GM23248 (cell line): ENCODE data around the gene PRIMA1. TPM values are rescaled to one million over a fixed set of nuclear protein-coding genes. Genes with fewer than 3 reads are reported as not detected.

Experiments
- DNase-seq: peaks from one replicate; pipeline ENCODE4 v3.0.0-alpha.2; 2015
- H2AFZ ChIP-seq: fragments of 200-600 bp; sonication (generic); 2 replicates; pipeline ENCODE4 v1.6.1; 2016; ENCODE audit warnings: antibody characterized with exemption
- H3F3A ChIP-seq: fragments of 200-600 bp; sonication (generic); 2 replicates; pipeline ENCODE4 v1.6.1; 2016; ENCODE audit warnings: mild to moderate bottlenecking, antibody characterized with exemption, mixed run types; ENCODE audit not compliant: insufficient read depth
- H3K27ac ChIP-seq: fragments of 200-600 bp; sonication (generic); 2 replicates; pipeline ENCODE4 v1.5.1; 2016; ENCODE audit warnings: mild to moderate bottlenecking
- H3K27me3 ChIP-seq: fragments of 200-600 bp; sonication (generic); replicated peaks from 2 replicates; pipeline ENCODE4 v1.6.1; 2016; ENCODE audit warnings: mild to moderate bottlenecking; ENCODE audit not compliant: insufficient read depth
- H3K36me3 ChIP-seq: fragments of 200-600 bp; sonication (generic); 2 replicates; pipeline ENCODE4 v1.6.1; 2016; ENCODE audit warnings: low read depth, mild to moderate bottlenecking
- H3K4me1 ChIP-seq: fragments of 200-600 bp; sonication (generic); 2 replicates; pipeline ENCODE4 v1.6.1; 2016; ENCODE audit warnings: mild to moderate bottlenecking; ENCODE audit not compliant: insufficient read depth
- H3K4me2 ChIP-seq: fragments of 200-600 bp; sonication (generic); one replicate; pipeline ENCODE4 v1.6.1; 2016; ENCODE audit warnings: mild to moderate bottlenecking; ENCODE audit not compliant: unreplicated experiment
- H3K4me3 ChIP-seq: fragments of 200-600 bp; sonication (generic); 2 replicates; pipeline ENCODE4 v1.5.1; 2016; ENCODE audit warnings: mild to moderate bottlenecking
- H3K79me2 ChIP-seq: fragments of 200-600 bp; sonication (generic); 2 replicates; pipeline ENCODE4 v1.6.1; 2016; ENCODE audit warnings: mild to moderate bottlenecking; ENCODE audit not compliant: insufficient read depth
- H3K9ac ChIP-seq: fragments of 200-600 bp; sonication (generic); 2 replicates; pipeline ENCODE4 v1.6.1; 2016; ENCODE audit warnings: mild to moderate bottlenecking
- H3K9me2 ChIP-seq: fragments of 200-600 bp; sonication (generic); 2 replicates; pipeline ENCODE4 v1.6.1; 2016; ENCODE audit warnings: mixed run types, mild to moderate bottlenecking, moderate library complexity; ENCODE audit not compliant: insufficient read depth
- H3K9me3 ChIP-seq: fragments of 200-600 bp; sonication (generic); one replicate; pipeline ENCODE4 v1.6.1; 2017; ENCODE audit warnings: low read depth
- H4K20me1 ChIP-seq: fragments of 200-600 bp; sonication (generic); 2 replicates; pipeline ENCODE4 v1.6.0; 2016; ENCODE audit not compliant: insufficient read depth
- EZH2 ChIP-seq: fragments of 200-600 bp; sonication (generic); IDR thresholded peaks from 2 replicates; pipeline ENCODE4 v1.6.1; 2018; ENCODE audit warnings: antibody characterized with exemption, mild to moderate bottlenecking; ENCODE audit not compliant: insufficient read depth, poor library complexity, severe bottlenecking
- EZH2phosphoT487 ChIP-seq: fragments of 200-600 bp; sonication (generic); IDR thresholded peaks from 2 replicates; pipeline ENCODE4 v1.6.1; 2018; ENCODE audit warnings: antibody characterized with exemption, moderate library complexity, mild to moderate bottlenecking, low read depth; ENCODE audit not compliant: insufficient read depth
- WGBS, 2 experiments: methylation state at CpG; one replicate each; pipeline ENCODE4 v1.1.6; 2015 to 2017; ENCODE audit warnings: low lambda C conversion rate in 2 of 2, low coverage in 1 of 2; ENCODE audit errors: missing lambda C conversion rate in 2 of 2; 5-methylcytosine and 5-hydroxymethylcytosine counted together
- in situ Hi-C: fragments of 300-500 bp; cut with MboI; formaldehyde crosslinking; loops from 2 replicates; pipeline ENCODE4 v1.15.0; 2020
- polyA plus RNA-seq: library from polyadenylated mRNA; unstranded; fragments of >200 nt; fragmentation: Nextera tagmentation; extraction: Ambion mirVana; gene quantifications from 2 replicates; pipeline ENCODE4 v1.2.1, GENCODE V29; 2016
- total RNA-seq: library from RNA; depleted of rRNA; stranded (reverse); fragments of >200 nt; shearing (Covaris generic); gene quantifications from 2 replicates; pipeline ENCODE4 v1.2.3, GENCODE V29; 2014

PRIMA1 gene
- total and polyA plus RNA-seq, 2 experiments from 2014 or later: 0.43 TPM; not detected in 1

DNA sequence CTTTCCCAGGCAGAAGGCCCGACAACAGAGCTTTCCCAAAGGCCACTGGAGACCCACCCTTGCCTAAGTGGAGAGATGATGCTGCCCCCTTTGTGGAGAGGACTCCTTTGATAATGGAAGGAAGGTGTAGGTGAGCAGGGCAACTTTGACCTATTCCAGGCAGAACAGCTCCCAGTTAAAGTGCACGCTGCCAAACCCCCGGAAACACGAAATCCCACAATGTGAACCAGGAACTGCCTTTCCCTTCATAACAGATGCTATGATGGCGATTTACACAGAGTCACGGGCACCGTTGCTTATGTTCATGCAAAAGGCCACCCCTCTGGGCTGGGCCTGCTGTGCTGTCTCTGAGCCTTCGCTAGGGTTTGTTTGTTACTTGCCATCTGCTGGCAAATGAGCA, 34.6 kb downstream of the PRIMA1 start:
- Histone ChIP-seq H2AFZ (no peak overlapping the region), H3K9me3 (no peaks in the 10 kb centered on the region), H3K9me2 (no peaks in the 10 kb centered on the region), H3K9ac (no peak overlapping the region), H3K79me2 (no peaks in the 10 kb centered on the region), H3K4me1 (no peaks in the 10 kb centered on the region), H4K20me1 (no peaks in the 10 kb centered on the region), H3K4me3 (no peak overlapping the region), H3K27me3 (no peaks in the 10 kb centered on the region), H3K4me2 (no peak overlapping the region), H3K27ac (no peak overlapping the region), H3K36me3 (no peaks in the 10 kb centered on the region), H3F3A (no peaks in the 10 kb centered on the region)
- TF ChIP-seq EZH2 (no peak), EZH2phosphoT487 (no peak)
- in situ Hi-C loops: no loop called here
- DNase-seq: no peak
- WGBS, 2 experiments: 66 to 68% methylated on average over 8 of the region's 8 CpGs

DNA sequence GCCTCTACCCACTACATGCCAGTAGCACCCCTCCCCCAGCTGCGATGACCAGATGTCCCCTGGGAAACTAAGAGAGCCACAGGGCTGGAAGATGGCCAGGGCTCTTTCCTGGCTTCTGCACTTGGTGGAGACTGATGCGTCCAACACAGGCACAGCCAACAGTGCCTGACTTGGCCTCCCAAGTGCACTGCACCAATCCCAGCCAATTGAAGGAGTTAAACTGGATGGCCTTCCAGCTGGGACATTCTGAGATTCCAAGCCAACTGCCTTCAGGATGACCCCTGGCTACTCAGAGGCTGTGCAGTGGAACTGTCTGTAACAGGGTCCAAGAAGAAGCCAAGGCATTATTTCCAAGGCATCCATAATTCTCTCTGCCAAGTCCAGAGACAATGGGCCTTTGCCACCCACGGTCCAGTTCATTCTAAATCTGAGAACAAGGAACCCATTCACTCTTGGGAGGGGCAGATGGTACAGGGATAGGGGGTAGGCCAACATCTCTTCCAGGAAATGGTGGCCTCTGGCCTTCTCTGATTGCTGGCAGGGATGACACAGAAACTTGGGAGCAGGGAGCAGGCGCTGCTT, 35.2 kb downstream of the PRIMA1 start:
- no peaks in the 10 kb centered on the region for H3K9me2 ChIP-seq
- H3K4me1 ChIP-seq: no peaks in the 10 kb centered on the region
- H3K27ac ChIP-seq: no peak overlapping the region
- in situ Hi-C loops: no loop called here
- no peaks in the 10 kb centered on the region for H3K36me3 ChIP-seq
- H4K20me1 ChIP-seq: no peaks in the 10 kb centered on the region
- no peaks in the 10 kb centered on the region for H3K79me2 ChIP-seq
- no peaks in the 10 kb centered on the region for H3F3A ChIP-seq
- no peak overlapping the region for H2AFZ ChIP-seq
- 25 to 50% methylated on average over 4 of the region's 4 CpGs for WGBS, 2 experiments
- H3K4me3 ChIP-seq: no peak overlapping the region
- H3K9me3 ChIP-seq: no peaks in the 10 kb centered on the region
- no peak for DNase-seq
- TF ChIP-seq EZH2 (no peak), EZH2phosphoT487 (no peak)
- no peak overlapping the region for H3K4me2 ChIP-seq
- H3K9ac ChIP-seq: no peak overlapping the region
- no peaks in the 10 kb centered on the region for H3K27me3 ChIP-seq

DNA sequence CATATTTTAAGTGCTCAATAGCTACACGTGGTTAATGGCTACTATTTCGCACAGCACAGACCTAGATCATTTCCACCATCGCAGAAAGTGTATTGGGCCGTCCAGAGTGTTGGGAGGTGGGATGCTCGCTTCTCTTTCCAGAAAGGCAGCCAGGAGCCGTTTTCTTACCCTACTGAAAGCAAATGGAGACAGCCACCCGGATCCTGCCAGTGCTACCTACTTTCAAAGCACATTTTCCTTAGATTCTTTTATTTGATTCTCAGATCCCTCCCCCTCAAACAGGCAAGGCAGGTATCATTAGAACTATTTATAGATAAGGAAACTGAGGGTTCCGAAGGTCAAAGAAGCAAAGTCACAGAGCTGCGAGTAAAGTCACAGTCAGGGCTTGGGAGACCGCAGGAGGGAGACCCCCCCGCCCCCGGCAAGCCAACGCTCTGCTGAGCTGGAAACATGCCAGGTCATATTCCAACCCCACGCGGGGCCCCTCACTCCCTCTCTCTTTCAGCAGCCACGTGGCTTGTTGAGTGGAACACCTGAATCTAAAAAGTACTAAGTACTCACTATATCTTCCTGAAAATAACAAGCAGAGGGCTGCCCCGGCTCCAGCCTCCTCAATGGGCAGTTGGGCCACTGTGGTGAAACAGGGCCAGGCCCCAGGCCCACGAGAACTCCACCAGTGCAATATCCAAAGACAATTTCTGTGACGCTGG, 36.2 kb downstream of the PRIMA1 start:
- no peak overlapping the region for H2AFZ ChIP-seq
- H3F3A ChIP-seq: no peaks in the 10 kb centered on the region
- no peak overlapping the region for H3K27ac ChIP-seq
- H3K9me2 ChIP-seq: no peaks in the 10 kb centered on the region
- DNase-seq: no peak
- 47 to 54% methylated on average over 16 to 19 of the region's 19 CpGs for WGBS, 2 experiments
- H3K9me3 ChIP-seq: no peaks in the 10 kb centered on the region
- H3K79me2 ChIP-seq: no peaks in the 10 kb centered on the region
- TF ChIP-seq EZH2phosphoT487: no peak
- TF ChIP-seq EZH2: no peak
- no peak overlapping the region for H3K4me2 ChIP-seq
- H4K20me1 ChIP-seq: no peaks in the 10 kb centered on the region
- H3K4me1 ChIP-seq: no peaks in the 10 kb centered on the region
- no peak overlapping the region for H3K9ac ChIP-seq
- no peaks in the 10 kb centered on the region for H3K36me3 ChIP-seq
- in situ Hi-C loops: no loop called here
- no peak overlapping the region for H3K4me3 ChIP-seq
- H3K27me3 ChIP-seq: no peaks in the 10 kb centered on the region

DNA sequence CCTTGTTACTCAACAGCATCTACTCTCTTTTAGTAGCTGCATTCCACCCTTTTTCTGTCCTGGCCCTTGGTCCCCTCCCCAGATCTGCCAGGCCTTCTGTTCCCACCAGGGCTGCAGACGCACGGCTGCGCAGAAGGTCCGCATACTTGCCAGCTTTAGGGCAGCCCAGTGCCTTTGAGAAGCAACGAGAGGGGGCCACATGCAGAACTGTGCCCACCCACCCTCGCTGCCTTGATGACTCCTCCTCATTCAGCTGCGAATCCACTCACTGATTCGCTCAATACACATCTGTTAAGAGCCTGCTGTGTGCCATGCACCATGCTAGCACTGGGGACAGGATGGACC, 39.2 kb downstream of the PRIMA1 start:
- Histone ChIP-seq H2AFZ (no peak overlapping the region), H3K9ac (no peak overlapping the region), H3K4me1 (no peaks in the 10 kb centered on the region), H3K27me3 (no peaks in the 10 kb centered on the region), H3F3A (no peaks in the 10 kb centered on the region), H3K4me2 (no peak overlapping the region), H3K79me2 (no peaks in the 10 kb centered on the region), H3K27ac (no peak overlapping the region), H3K4me3 (no peak overlapping the region), H3K9me3 (no peaks in the 10 kb centered on the region), H3K36me3 (no peaks in the 10 kb centered on the region), H4K20me1 (no peaks in the 10 kb centered on the region), H3K9me2 (no peaks in the 10 kb centered on the region)
- in situ Hi-C loops: no loop called here
- DNase-seq: no peak
- WGBS, 2 experiments: 72 to 73% methylated on average over 8 of the region's 8 CpGs
- TF ChIP-seq EZH2 (no peak), EZH2phosphoT487 (no peak)
